ENCODE results near the gene GRID2IP.

DNA sequence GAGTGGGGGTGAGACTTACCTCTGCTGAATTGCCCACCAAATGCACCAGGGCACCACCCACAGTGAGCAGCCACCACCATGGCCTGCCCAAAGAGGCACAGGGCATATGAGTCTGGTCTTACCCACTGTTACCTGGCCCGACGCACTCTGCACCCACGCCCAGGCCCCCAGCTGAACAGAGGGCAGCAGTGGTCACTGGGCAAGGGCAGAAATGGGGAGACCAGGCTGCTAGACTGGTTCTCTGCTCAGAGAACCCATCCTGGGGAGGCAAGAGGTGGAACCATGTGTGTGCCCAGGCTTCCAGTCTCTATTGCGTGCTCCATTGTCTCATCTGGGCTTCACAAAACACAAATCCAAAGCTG lies 64.1 kb downstream of the GRID2IP start:
- TF ChIP-seq CTCF (IDR thresholded peaks at IDR 0.05) = no peak
- no peak for TF ChIP-seq POLR2A (IDR thresholded peaks at IDR 0.05)

Data from prostate gland (tissue), 2 donors.